Upper lobe of left lung (tissue), 4 donors: ENCODE measurements around the gene CARD11.

Source experiments
- POLR2A ChIP-seq, 4 donors: fragments of 450-650 bp; IDR thresholded peaks; one replicate each; pipeline ENCODE4 v1.5.1; 2016 to 2017; ENCODE audit warnings: antibody characterized with exemption in 4 of 4, mild to moderate bottlenecking in 2 of 4
- TF ChIP-seq, protein P1 (sequence below), 6 experiments: fragments of 450-650 bp in 4 of 6; fragments of 200-600 bp in 2 of 6; sonication (generic) in 2 of 6; IDR thresholded peaks; one replicate each; pipeline ENCODE4 v1.5.1; 2016 to 2019; ENCODE audit warnings: antibody characterized with exemption in 6 of 6

DNA sequence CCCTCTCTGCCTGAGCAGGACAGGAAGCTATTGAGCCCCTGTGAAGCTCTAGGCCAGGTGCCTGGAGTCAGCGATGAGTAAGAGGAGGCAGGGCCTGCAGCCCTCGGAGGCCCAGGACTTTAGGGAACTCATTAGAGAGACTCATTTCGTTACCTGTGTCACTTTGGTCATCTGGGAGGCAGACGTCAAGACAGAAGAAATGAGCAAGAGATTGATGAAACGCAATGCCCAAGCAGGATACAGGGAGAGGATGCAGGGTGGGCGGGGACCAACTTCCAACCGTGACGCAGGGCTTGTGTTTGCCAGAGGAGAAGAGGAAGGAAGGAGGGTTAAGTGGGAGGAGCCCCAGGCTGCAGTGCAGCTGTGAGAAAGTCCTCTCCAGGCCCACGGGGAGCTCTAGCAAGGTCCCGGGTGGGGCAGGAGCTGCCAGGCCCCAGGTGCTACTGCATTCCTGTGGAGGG lies 173.2 kb downstream of the CARD11 start:
- TF ChIP-seq, protein P1, sequence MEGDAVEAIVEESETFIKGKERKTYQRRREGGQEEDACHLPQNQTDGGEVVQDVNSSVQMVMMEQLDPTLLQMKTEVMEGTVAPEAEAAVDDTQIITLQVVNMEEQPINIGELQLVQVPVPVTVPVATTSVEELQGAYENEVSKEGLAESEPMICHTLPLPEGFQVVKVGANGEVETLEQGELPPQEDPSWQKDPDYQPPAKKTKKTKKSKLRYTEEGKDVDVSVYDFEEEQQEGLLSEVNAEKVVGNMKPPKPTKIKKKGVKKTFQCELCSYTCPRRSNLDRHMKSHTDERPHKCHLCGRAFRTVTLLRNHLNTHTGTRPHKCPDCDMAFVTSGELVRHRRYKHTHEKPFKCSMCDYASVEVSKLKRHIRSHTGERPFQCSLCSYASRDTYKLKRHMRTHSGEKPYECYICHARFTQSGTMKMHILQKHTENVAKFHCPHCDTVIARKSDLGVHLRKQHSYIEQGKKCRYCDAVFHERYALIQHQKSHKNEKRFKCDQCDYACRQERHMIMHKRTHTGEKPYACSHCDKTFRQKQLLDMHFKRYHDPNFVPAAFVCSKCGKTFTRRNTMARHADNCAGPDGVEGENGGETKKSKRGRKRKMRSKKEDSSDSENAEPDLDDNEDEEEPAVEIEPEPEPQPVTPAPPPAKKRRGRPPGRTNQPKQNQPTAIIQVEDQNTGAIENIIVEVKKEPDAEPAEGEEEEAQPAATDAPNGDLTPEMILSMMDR (IDR thresholded peaks at IDR 0.05) = no peak
- no peak for TF ChIP-seq POLR2A (IDR thresholded peaks at IDR 0.05)
